EL (cell line): ENCODE data around the gene EIF4G3.
"Not testable (repeated sequence)": the region's sequence is repeated elsewhere in the genome, so short reads cannot be mapped to it uniquely, and the experiment has no call there.

Experiments used
- DNase-seq: peaks from one replicate; pipeline ENCODE4 v3.0.0-alpha.2; 2016

Gene EIF4G3

GRCh38 chr1:21024136-21024896 lies 152.4 kb downstream of the EIF4G3 start:
- not testable (repeated sequence) for DNase-seq

GRCh38 chr1:21022279-21023040 lies 154.2 kb downstream of the EIF4G3 start:
- DNase-seq: peak; percentile 96

GRCh38 chr1:21021311-21021710 lies 155.4 kb downstream of the EIF4G3 start:
- no peak for DNase-seq

GRCh38 chr1:21020151-21020550 lies 156.5 kb downstream of the EIF4G3 start:
- no peak for DNase-seq

- DNase-seq: no peak
These were observed 158.0 kb downstream of the EIF4G3 start for GRCh38 chr1:21018673-21019072.

GRCh38 chr1:21013510-21013909 lies 163.2 kb downstream of the EIF4G3 start:
- DNase-seq: no peak

GRCh38 chr1:21012937-21013336 lies 163.8 kb downstream of the EIF4G3 start:
- DNase-seq: peak; percentile 15

- DNase-seq: no peak
These were observed 168.8 kb downstream of the EIF4G3 start for GRCh38 chr1:21007876-21008275.

- DNase-seq: no peak
These were observed 171.0 kb downstream of the EIF4G3 start for GRCh38 chr1:21005466-21006239.

- no peak for DNase-seq
These were observed 173.2 kb downstream of the EIF4G3 start for GRCh38 chr1:21003281-21004045.

GRCh38 chr1:21001042-21001441 lies 175.7 kb downstream of the EIF4G3 start:
- no peak for DNase-seq

GRCh38 chr1:21000245-21000594 lies 176.5 kb downstream of the EIF4G3 start:
- DNase-seq: no peak

GRCh38 chr1:20999525-21000244 lies 177.0 kb downstream of the EIF4G3 start:
- DNase-seq: no peak

GRCh38 chr1:20998826-20999225 lies 177.9 kb downstream of the EIF4G3 start:
- DNase-seq: no peak

GRCh38 chr1:20997602-20998224 lies 179.0 kb downstream of the EIF4G3 start:
- no peak for DNase-seq

GRCh38 chr1:20996554-20996953 lies 180.1 kb downstream of the EIF4G3 start:
- DNase-seq: no peak

GRCh38 chr1:20993716-20994575 lies 182.8 kb downstream of the EIF4G3 start:
- DNase-seq: no peak

GRCh38 chr1:20992322-20993056 lies 184.2 kb downstream of the EIF4G3 start:
- DNase-seq: no peak

- DNase-seq: no peak
These were observed 187.8 kb downstream of the EIF4G3 start for GRCh38 chr1:20988943-20989342.
